IMR-90 (cell line): ENCODE data around the gene TMEM144. TPM values are rescaled to one million over a fixed set of nuclear protein-coding genes. Genes with fewer than 3 reads are reported as not detected.
"Not testable (repeated sequence)": the region's sequence is repeated elsewhere in the genome, so short reads cannot be mapped to it uniquely, and the experiment has no call there.

Source experiments
- ATAC-seq: fragments of 200-7000 bp; cut with Tn5 transposase; 2 replicates; pipeline ENCODE4 v1.9.1; 2020; ENCODE audit warnings: low read depth, mild to moderate bottlenecking, moderate library complexity
- BruUV-seq: library from RNA; stranded (reverse); fragments of 400-500 nt; replicated peaks from 2 replicates; lab custom pipeline; 2021; lab: Mats Ljungman, UMichigan
- CTCF ChIA-PET: fragments of 300-600 bp; formaldehyde crosslinking; extraction: SDS; loops from one replicate; lab custom pipeline; 2021; ENCODE audit warnings: antibody characterized with exemption; lab: Yijun Ruan, JAX
- POLR2A ChIA-PET: fragments of 300-600 bp; sonication (Branson Sonifier 250); formaldehyde crosslinking; loops from one replicate; lab custom pipeline; 2022; ENCODE audit warnings: antibody characterized with exemption; ENCODE audit not compliant: unreplicated experiment; lab: Charles Lee
- DNase-seq: peaks from one replicate; pipeline ENCODE4 v3.0.0; 2013
- H2AFZ ChIP-seq: replicated peaks from 2 replicates; pipeline ENCODE3; 2013; ENCODE audit warnings: low read length, mild to moderate bottlenecking; ENCODE audit not compliant: poor library complexity
- H2AK5ac ChIP-seq: 2 replicates; pipeline ENCODE4 v1.6.1; 2013; ENCODE audit warnings: low read depth, low read length, inconsistent platforms
- H2AK9ac ChIP-seq: replicated peaks from 2 replicates; pipeline ENCODE3; 2013; ENCODE audit warnings: mild to moderate bottlenecking, low read depth, low read length, moderate library complexity; ENCODE audit not compliant: poor library complexity
- H2BK120ac ChIP-seq: 2 replicates; pipeline ENCODE4 v1.6.1; 2013; ENCODE audit warnings: low read depth, low read length, inconsistent platforms
- H2BK15ac ChIP-seq: 3 replicates; pipeline ENCODE4 v1.6.1; 2013; ENCODE audit warnings: low read depth, low read length, inconsistent platforms
- H2BK20ac ChIP-seq: 2 replicates; pipeline ENCODE4 v1.6.1; 2013; ENCODE audit warnings: low read depth, mild to moderate bottlenecking, inconsistent platforms, low read length, moderate library complexity
- H2BK5ac ChIP-seq: 2 replicates; pipeline ENCODE4 v1.6.1; 2013; ENCODE audit warnings: mild to moderate bottlenecking, low read depth, low read length, inconsistent platforms; ENCODE audit not compliant: poor library complexity, severe bottlenecking
- H3K14ac ChIP-seq: replicated peaks from 2 replicates; pipeline ENCODE4 v1.6.1; 2013; ENCODE audit warnings: low read depth, low read length, inconsistent platforms
- H3K18ac ChIP-seq: 2 replicates; pipeline ENCODE4 v1.6.1; 2013; ENCODE audit warnings: low read depth, low read length, control low read depth
- H3K23ac ChIP-seq: 2 replicates; pipeline ENCODE4 v1.6.1; 2013; ENCODE audit warnings: low read depth, low read length, inconsistent platforms
- H3K27ac ChIP-seq: 2 replicates; pipeline ENCODE4 v1.5.1; 2013; ENCODE audit warnings: mild to moderate bottlenecking, control low read depth, low read length; ENCODE audit not compliant: insufficient read depth
- H3K27me3 ChIP-seq: 2 replicates; pipeline ENCODE4 v1.6.1; 2013; ENCODE audit warnings: low read length; ENCODE audit not compliant: control insufficient read depth, insufficient read depth
- H3K36me3 ChIP-seq: 2 replicates; pipeline ENCODE4 v1.6.1; 2013; ENCODE audit warnings: low read length, mixed read lengths; ENCODE audit not compliant: control insufficient read depth, insufficient read depth
- H3K4ac ChIP-seq: 2 replicates; pipeline ENCODE4 v1.6.1; 2013; ENCODE audit warnings: low read depth, low read length, inconsistent platforms
- H3K4me1 ChIP-seq: 2 replicates; pipeline ENCODE4 v1.6.1; 2013; ENCODE audit warnings: low read length, mixed read lengths; ENCODE audit not compliant: control insufficient read depth, insufficient read depth
- H3K4me2 ChIP-seq: 2 replicates; pipeline ENCODE4 v1.6.1; 2013; ENCODE audit warnings: low read depth, mild to moderate bottlenecking, control low read depth, low read length, moderate library complexity
- H3K4me3 ChIP-seq: 2 replicates; pipeline ENCODE4 v1.5.1; 2013; ENCODE audit warnings: low read depth, mild to moderate bottlenecking, control low read depth, low read length, moderate library complexity; ENCODE audit not compliant: insufficient read depth
- H3K56ac ChIP-seq: 2 replicates; pipeline ENCODE4 v1.6.1; 2013; ENCODE audit warnings: low read length, inconsistent platforms; ENCODE audit not compliant: insufficient read depth; ENCODE audit errors: extremely low read depth
- H3K79me1 ChIP-seq, 2 experiments: 2 replicates each; pipeline ENCODE4 v1.6.1; 2013; ENCODE audit warnings: low read length in 2 of 2, inconsistent platforms in 1 of 2, low read depth in 1 of 2
- H3K9ac ChIP-seq: 2 replicates; pipeline ENCODE4 v1.6.1; 2013; ENCODE audit warnings: low read depth, low read length, control low read depth
- H3K9me1 ChIP-seq: 2 replicates; pipeline ENCODE4 v1.6.1; 2013; ENCODE audit warnings: low read length, inconsistent platforms; ENCODE audit not compliant: insufficient read depth
- H3K9me3 ChIP-seq: 2 replicates; pipeline ENCODE4 v1.6.1; 2013; ENCODE audit warnings: low read length; ENCODE audit not compliant: control insufficient read depth, insufficient read depth
- H4K20me1 ChIP-seq: 2 replicates; pipeline ENCODE4 v1.6.1; 2013; ENCODE audit warnings: low read length, inconsistent platforms; ENCODE audit not compliant: insufficient read depth
- H4K5ac ChIP-seq: 2 replicates; pipeline ENCODE4 v1.6.1; 2013; ENCODE audit warnings: mild to moderate bottlenecking, low read depth, low read length, control low read depth
- H4K8ac ChIP-seq, 2 experiments: 2 replicates each; pipeline ENCODE4 v1.6.1; 2013; ENCODE audit warnings: low read depth in 2 of 2, low read length in 2 of 2, control low read depth in 1 of 2, inconsistent platforms in 1 of 2
- H4K91ac ChIP-seq: 2 replicates; pipeline ENCODE4 v1.6.1; 2013; ENCODE audit warnings: low read depth, low read length, inconsistent platforms; ENCODE audit not compliant: insufficient read depth
- WGBS, 2 experiments: methylation state at CpG; one replicate each; pipeline versions ENCODE4 v1.1.5 to v1.1.7; 2013; ENCODE audit warnings: missing lambda C conversion rate in 2 of 2; ENCODE audit not compliant: insufficient read length in 1 of 2; ENCODE audit errors: extremely low coverage in 2 of 2; 5-methylcytosine and 5-hydroxymethylcytosine counted together
- dilution Hi-C: fragments of 300-500 bp; cut with HindIII; formaldehyde crosslinking; loops from one replicate; pipeline ENCODE4 v1.14.3; 2018; ENCODE audit warnings: low sequenced_read_pairs; ENCODE audit not compliant: unreplicated experiment
- in situ Hi-C: fragments of 300-500 bp; cut with MboI; formaldehyde crosslinking; loops from 3 replicates; pipeline ENCODE4 v1.14.3; 2019; ENCODE audit warnings: low sequenced_read_pairs, inconsistent platforms, mixed read lengths
- intact Hi-C: fragments of 100-400 bp; cut with micrococcal nuclease; formaldehyde crosslinking; loops from 2 replicates; pipeline ENCODE4 v1.10.0; 2022
- polyA plus RNA-seq, 3 experiments: library from polyadenylated mRNA; depleted of rRNA; stranded (reverse); fragments of >200 nt; gene quantifications; 2 replicates each; pipeline ENCODE4 v1.2.3, GENCODE V29; 2012; ENCODE audit warnings: low replicate concordance in 1 of 3
- total RNA-seq: library from RNA; depleted of rRNA; stranded (reverse); fragments of >200 nt; gene quantifications from 2 replicates; pipeline ENCODE4 v1.2.3, GENCODE V29; 2012

The TMEM144 gene
- total and polyA plus RNA-seq, 2 of the 4 experiments (the other 2 are of a cell fraction), result 0.58 to 2.2 TPM

DNA sequence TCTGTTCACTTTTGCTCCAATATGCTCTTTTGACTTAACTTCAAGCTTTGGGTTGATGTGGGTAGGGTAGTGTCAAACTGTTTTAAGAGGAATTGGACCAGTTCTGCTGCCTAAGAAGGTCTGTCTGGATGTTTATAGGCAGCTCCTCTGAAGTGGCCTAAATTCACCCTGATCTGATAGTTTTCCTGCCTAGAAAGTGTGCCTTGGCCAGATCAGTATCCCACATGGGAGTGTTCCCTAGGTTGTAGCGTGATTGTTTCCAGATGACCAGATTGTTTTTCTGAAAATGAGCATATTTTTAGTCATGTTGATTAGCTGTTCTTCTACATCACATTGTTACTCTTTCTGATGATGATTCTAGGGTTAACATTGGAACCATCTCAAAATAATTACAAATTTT is 68.8 kb downstream of the TMEM144 start:
- H2BK20ac ChIP-seq, H2AK5ac ChIP-seq, H3K4me2 ChIP-seq, H3K9me1 ChIP-seq, H3K14ac ChIP-seq, dilution Hi-C loops, H4K5ac ChIP-seq, H3K56ac ChIP-seq, H2AFZ ChIP-seq, POLR2A ChIA-PET, H4K8ac ChIP-seq, H3K23ac ChIP-seq, H2BK5ac ChIP-seq, CTCF ChIA-PET, H3K4ac ChIP-seq, H2AK9ac ChIP-seq, H3K9me3 ChIP-seq, intact Hi-C loops, H3K9ac ChIP-seq, in situ Hi-C loops, H3K18ac ChIP-seq, H3K27ac ChIP-seq, H4K91ac ChIP-seq, H4K20me1 ChIP-seq, H3K4me3 ChIP-seq, H3K79me1 ChIP-seq, ATAC-seq, H3K4me1 ChIP-seq, BruUV-seq, H3K36me3 ChIP-seq, H2BK15ac ChIP-seq, DNase-seq, H2BK120ac ChIP-seq, H3K27me3 ChIP-seq: not testable (repeated sequence)
- WGBS, 2 experiments, result no CpG with 5 or more reads among the region's 1 CpG
